Activated CD4-positive, alpha-beta T cell treated with anti-CD3 and anti-CD28 coated beads, Interleukin-2, amount 50 U/mL, for 24 hours (primary cell): Measurements from ENCODE around the gene SMAD2.
A peak's percentile ranks its signal among the peaks of the same experiment; 100 is the strongest.

Source experiments
- DNase-seq, 2 donors: peaks; one replicate each; pipeline ENCODE4 v3.0.0-alpha.2; 2020; ENCODE audit warnings: low read depth in 1 of 2, low spot score in 1 of 2

The SMAD2 gene

GRCh38 chr18:47932190-47932589, 1.7 kb upstream of the SMAD2 start:
- DNase-seq: no peak

GRCh38 chr18:47931718-47932103, 1.3 kb upstream of the SMAD2 start:
- DNase-seq: no peak

DNA sequence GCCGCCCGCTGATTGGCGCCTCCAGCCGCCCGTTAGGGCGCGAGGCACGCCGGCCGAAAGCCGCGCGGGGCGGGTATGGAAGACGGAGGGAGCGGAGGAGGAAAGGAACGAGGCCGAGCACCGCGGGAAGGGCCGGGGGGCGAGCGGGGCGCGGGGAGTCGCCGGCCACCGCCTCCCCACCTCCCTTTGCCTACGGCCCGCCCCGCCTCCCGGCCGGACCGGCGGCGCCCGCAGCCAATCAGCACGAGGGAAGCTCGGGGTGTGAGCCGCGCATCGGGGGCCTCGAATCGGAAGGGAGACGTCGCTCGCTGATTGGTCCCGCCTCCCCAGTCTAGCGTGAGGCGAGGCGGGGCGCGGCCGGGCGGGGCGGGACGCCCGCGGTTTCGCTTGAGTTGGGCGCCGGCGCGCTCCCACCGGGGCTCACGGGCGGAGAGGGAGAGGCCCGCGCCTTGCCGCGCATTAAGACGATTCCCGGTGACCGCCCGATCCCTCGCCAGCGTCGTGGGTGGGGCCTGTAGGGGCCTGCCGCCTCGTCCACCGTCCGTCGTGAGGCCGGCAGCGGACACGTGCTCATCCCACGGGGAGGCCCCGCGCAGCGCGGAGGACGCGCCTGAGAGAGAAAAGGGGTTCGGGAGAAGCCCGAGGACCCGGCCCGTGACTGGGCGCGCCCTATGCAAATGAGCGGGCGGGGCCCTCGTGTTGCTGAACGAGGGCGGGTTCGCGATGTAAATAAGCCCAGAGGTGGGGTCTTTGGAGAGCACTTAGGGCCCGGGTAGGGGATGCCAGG, 665 bp upstream of the SMAD2 start:
- DNase-seq: peak; percentile 80 to 93

- peak in 1 of 2 donors; percentile 29 for DNase-seq
Measured at GRCh38 chr18:47929681-47930198, 719 bp downstream of the SMAD2 start.

DNA sequence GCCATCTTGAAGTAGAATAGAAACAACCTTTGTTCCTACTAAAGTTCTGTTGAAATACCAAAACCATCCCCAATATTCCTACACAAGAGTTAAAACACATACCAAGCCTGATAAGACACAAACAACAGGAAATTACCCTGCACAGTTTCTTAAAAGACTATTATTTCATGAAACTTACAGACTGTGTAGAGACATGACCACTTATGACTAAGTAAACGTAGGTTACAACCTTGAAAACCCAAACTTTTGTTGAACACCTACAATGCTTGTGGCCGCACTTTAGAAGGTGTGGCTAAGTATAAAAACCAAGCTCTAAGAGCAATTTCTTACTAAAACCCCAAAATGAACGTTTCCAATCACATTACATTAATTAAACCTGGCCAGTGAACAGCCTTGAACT, 2.0 kb downstream of the SMAD2 start:
- DNase-seq: no peak

GRCh38 chr18:47926101-47926850, 4.2 kb downstream of the SMAD2 start:
- DNase-seq: no peak

DNA sequence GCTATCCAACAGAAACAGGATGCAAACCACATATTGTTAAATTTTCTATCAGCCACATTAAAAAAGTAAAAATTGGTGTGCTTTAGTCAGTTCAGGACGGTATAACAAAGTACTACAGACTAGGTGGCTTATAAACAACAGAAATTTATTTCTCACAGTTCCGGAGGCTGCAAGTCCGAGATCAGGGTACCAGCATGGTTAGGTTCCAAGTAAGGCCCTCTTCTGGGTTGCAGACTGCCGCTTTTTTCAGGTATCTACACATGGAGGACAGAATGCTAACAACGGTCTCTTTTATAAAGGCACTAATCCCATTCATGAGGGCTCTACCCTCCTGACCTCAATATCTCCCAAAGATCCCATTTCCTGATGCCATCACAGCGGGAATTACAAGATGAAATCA, 10.5 kb downstream of the SMAD2 start:
- no peak for DNase-seq

GRCh38 chr18:47917923-47918610, 12.4 kb downstream of the SMAD2 start:
- no peak for DNase-seq

DNA sequence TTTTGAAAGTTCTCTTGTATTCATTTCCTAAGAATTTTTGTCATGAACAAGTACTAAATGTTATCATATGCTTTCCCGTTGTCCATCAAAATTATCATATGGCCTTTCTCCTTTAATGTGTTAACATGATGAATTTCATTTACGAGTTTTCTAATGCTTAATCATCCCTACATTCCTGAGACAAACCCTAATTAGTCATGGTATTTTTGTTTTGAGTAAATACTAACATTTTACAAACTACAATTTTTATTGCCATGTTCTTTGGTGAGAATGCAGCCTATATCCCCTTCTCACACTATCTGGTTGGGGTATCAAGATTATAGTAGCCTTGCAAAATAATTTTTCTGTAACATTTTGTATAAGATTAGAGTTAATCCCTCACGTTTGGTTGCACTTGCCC, 14.5 kb downstream of the SMAD2 start:
- no peak for DNase-seq

- DNase-seq: no peak
Measured at GRCh38 chr18:47915229-47915628, 15.2 kb downstream of the SMAD2 start.

DNA sequence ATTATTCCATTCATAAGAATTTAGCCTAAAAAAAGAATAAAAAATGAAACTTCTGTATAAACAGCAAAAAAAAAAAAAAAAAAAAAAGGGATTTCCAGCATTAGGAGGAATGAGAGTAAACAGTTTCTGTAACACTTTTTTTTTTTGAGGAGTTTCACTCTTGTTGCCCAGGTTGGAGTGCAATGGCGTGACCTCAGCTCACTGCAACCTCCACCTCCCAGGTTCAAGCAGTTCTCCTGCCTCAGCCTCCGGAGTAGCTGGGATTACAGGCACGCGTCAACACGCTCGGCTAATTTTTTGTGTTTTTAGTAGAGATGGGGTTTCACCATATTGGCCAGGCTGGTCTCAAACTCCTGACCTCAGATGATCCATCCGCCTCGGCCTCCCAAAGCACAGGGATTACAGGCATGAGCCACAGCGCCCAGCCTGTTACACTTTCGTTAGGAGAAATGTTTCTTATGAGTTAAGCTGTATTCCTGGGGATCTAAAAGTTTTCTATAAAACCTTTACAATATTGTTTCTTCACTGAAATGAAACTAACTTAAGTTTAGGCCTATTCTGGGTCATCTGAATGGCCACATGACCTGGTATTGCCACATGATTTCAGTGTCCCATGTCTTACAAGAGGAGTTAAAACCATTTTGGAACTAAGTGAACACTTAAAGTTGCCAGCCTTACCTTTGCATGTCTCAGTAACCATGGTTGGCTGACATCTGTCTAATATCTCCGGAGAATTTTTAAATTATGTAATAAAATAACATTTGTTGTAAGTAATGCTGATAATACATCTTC, 17.5 kb downstream of the SMAD2 start:
- no peak for DNase-seq

GRCh38 chr18:47912343-47912742, 18.1 kb downstream of the SMAD2 start:
- no peak for DNase-seq

GRCh38 chr18:47911877-47912276, 18.6 kb downstream of the SMAD2 start:
- no peak for DNase-seq

- no peak for DNase-seq
Measured at GRCh38 chr18:47909484-47909883, 21.0 kb downstream of the SMAD2 start.

GRCh38 chr18:47908592-47908991, 21.9 kb downstream of the SMAD2 start:
- DNase-seq: no peak

DNA sequence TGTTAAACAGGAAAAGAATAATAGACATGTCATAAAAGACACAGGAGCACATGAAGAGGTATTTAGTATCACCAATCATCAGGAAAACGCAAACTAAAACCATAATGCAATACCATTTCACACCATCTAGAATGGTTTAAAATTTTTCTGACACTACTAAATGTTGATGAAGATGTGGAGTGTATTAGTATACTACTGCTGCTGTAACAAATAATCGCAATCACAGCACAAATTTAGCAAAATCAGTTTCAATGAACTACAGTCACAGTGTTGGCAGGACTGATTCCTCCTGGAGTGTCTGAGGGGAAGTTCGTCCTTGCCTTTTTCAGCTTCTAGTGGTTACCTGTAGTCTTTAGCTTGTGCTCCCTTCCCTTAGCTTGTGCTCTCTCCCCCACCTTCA, 24.1 kb downstream of the SMAD2 start:
- no peak for DNase-seq

DNA sequence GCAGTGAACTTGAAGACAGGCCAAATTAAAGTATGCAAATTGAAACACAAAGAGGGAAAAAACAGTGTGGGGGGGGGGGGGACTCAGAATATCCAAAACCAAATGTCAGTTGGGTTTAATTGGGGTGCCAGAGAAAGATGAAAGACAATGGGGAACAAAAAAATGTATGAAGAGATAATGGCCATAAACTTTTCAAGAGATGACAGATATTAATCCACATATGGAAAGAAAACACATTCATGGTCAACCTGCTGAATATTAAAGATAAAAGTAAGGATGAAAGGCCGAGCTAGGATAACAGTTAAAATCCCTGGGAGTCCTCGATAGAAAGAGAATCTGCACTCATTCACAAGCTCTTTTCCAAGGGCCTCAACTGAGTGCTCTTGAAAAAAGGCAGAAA, 26.6 kb downstream of the SMAD2 start:
- no peak for DNase-seq

- DNase-seq: no peak
Measured at GRCh38 chr18:47901624-47902362, 28.7 kb downstream of the SMAD2 start.

DNA sequence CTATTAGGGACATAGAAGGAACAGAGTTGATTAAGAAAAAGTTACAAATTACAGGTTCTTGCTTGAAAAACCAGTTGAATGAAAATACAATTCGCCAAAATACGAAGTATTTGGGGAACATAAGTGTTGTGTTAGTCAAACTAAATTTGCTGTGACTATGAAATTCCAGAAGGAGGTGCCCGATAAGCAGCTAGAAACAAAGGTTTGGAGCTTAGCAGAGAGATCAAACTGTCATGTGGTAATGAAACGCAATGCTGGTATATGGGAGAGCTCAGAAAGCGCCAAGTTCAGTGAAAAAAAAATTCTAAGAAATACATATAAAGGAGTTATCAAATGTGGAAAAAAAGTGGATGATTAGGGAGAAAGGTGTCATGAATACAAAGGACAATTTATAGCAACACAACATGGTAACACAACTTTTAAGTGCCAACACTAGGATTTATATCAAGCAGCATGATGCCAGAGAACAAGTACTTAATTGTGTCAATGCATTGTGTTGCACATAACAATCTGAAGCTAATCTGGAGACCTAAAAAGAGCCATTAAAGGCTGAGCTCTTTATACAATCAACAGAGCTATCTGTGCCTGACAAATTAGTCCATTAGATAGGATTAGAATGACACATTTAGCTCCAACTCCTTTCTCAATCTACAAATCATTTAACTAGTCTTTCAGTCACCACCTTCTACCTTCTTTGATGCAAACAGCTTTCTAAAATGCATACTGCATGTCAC, 31.2 kb downstream of the SMAD2 start:
- no peak for DNase-seq

GRCh38 chr18:47898696-47899095, 31.8 kb downstream of the SMAD2 start:
- no peak for DNase-seq
